Activated CD4-positive, alpha-beta T cell treated with anti-CD3 and anti-CD28 coated beads for 36 hours (primary cell): Measurements from ENCODE around the gene RRAGD. TPM values are rescaled to one million over a fixed set of nuclear protein-coding genes. Genes with fewer than 3 reads are reported as not detected.
A peak's percentile ranks its signal among the peaks of the same experiment; 100 is the strongest.

Experiments
- ATAC-seq: fragments of 200-7000 bp; cut with Tn5 transposase; one replicate; pipeline ENCODE4 v1.10.0; 2021; ENCODE audit warnings: mild to moderate bottlenecking, moderate library complexity
- CTCF ChIA-PET: fragments of 350-600 bp; sonication (Branson Sonifier 250); formaldehyde crosslinking; loops from one replicate; lab custom pipeline; 2021; ENCODE audit warnings: antibody characterized with exemption; lab: Charles Lee
- POLR2A ChIA-PET: fragments of 350-600 bp; sonication (Branson Sonifier 250); formaldehyde crosslinking; loops from one replicate; lab custom pipeline; 2021; ENCODE audit warnings: antibody characterized with exemption, inconsistent platforms; lab: Charles Lee
- DNase-seq: peaks from one replicate; pipeline ENCODE4 v3.0.0-alpha.2; 2020
- H3K27ac Mint-ChIP-seq: one replicate; pipeline ENCODE4 v1.8.0; 2021; ENCODE audit warnings: mixed read lengths
- H3K27me3 Mint-ChIP-seq: one replicate; pipeline ENCODE4 v1.8.0; 2021; ENCODE audit warnings: mixed read lengths
- H3K36me3 Mint-ChIP-seq: one replicate; pipeline ENCODE4 v1.8.0; 2021; ENCODE audit warnings: low read depth, mixed read lengths
- H3K4me1 Mint-ChIP-seq: one replicate; pipeline ENCODE4 v1.8.0; 2021; ENCODE audit warnings: mixed read lengths
- H3K4me3 Mint-ChIP-seq: one replicate; pipeline ENCODE4 v1.8.0; 2021; ENCODE audit warnings: mild to moderate bottlenecking, moderate library complexity, mixed read lengths
- H3K9me3 Mint-ChIP-seq: one replicate; pipeline ENCODE4 v1.8.0; 2021; ENCODE audit warnings: low read depth, mixed read lengths
- intact Hi-C, 2 experiments: fragments of 100-400 bp; cut with DNase I in 1 of 2; cut with micrococcal nuclease in 1 of 2; formaldehyde crosslinking; loops; one replicate each; pipeline versions ENCODE4 v1.14.2 to v1.15.1; 2022 to 2024; cut with DNase I, micrococcal nuclease
- total RNA-seq, 2 experiments: library from RNA; stranded (reverse); gene quantifications; one replicate each; pipeline ENCODE4 v1.2.3, GENCODE V29; 2021

Gene RRAGD
- 10 to 100 TPM; 19.6 to 20.1 TPM for total RNA-seq

DNA sequence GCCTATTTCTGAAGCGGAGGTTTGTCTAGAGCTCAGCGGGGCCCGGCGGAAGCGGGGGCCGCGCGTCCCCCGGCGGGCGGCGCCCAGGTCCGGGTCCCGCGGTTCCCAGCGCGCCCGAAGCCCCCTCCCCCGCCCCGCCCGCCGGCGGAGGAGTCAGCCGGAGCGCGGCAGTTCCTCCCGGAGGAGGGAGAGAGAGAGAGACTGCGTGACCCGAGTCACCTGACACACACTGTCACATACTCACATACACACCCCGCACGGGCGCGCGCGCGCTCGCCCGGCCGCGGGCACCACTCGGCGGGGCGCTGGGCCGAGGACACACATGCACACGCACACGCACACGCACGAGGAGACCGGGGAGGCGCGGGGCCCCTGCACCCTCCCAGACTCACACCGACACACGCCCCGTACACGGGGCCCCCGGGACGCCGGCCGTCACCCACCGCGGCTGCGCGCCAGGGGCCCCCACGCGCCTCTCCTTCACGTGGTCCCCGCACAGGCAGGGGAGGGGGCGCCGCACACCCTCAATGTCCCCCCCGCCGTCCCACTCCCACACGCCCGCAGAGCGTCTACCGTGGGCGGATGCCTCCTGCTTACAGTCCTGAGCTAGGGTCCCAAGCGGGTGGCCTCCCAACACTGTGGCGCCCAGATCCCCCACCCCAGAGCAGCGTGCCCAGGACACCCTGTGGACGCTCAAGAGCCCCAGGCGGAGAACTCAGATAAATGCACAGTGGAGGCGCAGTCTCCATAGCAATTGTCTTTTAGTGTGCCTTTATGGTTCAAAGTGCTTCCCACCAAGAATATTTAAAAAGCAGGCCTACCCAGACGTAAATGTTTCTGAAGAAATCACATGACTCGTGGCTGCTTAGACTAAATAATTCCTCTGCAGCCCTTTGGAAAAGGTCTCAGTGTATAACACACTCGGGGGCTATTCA is at the start of gene RRAGD:
TSS of gene RRAGD (minus strand) at position 203 of the 935 bp plus-strand sequence. CDS start 280 bp downstream, outside the sequence.
- Mint-ChIP-seq H3K9me3 (no peaks in the 10 kb centered on the region), H3K27me3 (peaks cover 3% of the 10 kb centered on the region), H3K27ac (peak within 1 kb of the TSS; percentile 85), H3K4me3 (peak within 1 kb of the TSS; percentile 83), H3K4me1 (peaks cover 20% of the 10 kb centered on the region), H3K36me3 (no peaks in the 10 kb centered on the region)
- ChIA-PET POLR2A (interaction anchor here (0.6 to 0.7 kb wide), 2 partner anchors 12 to 264 kb away, joined by 3 to 5 read pairs; no protein-coding TSS in a partner anchor), CTCF (interaction anchor here (0.8 to 3.1 kb wide), 7 partner anchors 20 to 248 kb away, joined by 3 to 16 read pairs (median 4); no protein-coding TSS in a partner anchor)
- intact Hi-C loops: loop anchor here (1.0 to 5.0 kb wide), 8 partner anchors 21 to 1175 kb away; partner anchors contain the start of genes ANKRD6 (in 1 of the 2), LYRM2 (in 1 of the 2), MAP3K7 (in 1 of the 2) and MDN1 (in 1 of the 2)
- ATAC-seq: peak; percentile 80
- DNase-seq: peak; percentile 83

DNA sequence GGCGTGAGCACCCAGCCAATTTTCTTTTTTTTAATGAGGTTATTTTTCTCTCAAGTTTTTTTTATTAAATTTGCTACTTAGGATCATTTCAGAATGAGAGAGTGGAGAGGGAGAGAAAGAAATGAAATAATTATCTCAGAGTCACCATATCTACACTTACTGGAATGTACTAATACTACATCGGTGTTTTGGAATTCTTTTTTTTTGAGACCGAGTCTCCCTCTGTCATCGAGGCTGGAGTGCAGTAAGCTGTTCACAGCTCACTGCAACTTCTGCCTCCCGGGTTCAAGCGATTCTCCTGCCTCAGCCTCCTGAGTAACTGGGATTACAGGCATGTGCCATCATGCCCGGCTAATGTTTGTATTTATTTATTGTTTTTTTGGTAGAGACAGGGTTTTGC is 48.6 kb upstream of the RRAGD start:
- no peaks in the 10 kb centered on the region for H3K27me3 Mint-ChIP-seq
- DNase-seq: no peak
- H3K9me3 Mint-ChIP-seq: peaks cover under 1% of the 10 kb centered on the region
- no peak overlapping the region for H3K27ac Mint-ChIP-seq
- no peaks in the 10 kb centered on the region for H3K36me3 Mint-ChIP-seq
- ChIA-PET POLR2A (no interaction called here), CTCF (interaction anchor here (2.0 kb wide), 1 partner anchor 89 kb away, joined by 4 read pairs; no protein-coding TSS in a partner anchor)
- intact Hi-C loops: no loop called here
- no peak overlapping the region for H3K4me3 Mint-ChIP-seq
- no peak for ATAC-seq
- H3K4me1 Mint-ChIP-seq: no peaks in the 10 kb centered on the region

- intact Hi-C loops: no loop called here
- ATAC-seq (no peak), DNase-seq (no peak)
- CTCF ChIA-PET: interaction anchor here (0.7 to 2.0 kb wide), 2 partner anchors 27 to 88 kb away, joined by 3 to 4 read pairs; no protein-coding TSS in a partner anchor
- POLR2A ChIA-PET: no interaction called here
- Mint-ChIP-seq H3K27ac (no peak overlapping the region), H3K9me3 (peaks cover 3% of the 10 kb centered on the region), H3K4me3 (no peak overlapping the region), H3K27me3 (no peaks in the 10 kb centered on the region), H3K4me1 (no peaks in the 10 kb centered on the region), H3K36me3 (no peaks in the 10 kb centered on the region)
These were observed 47.4 kb upstream of the RRAGD start for GRCh38 chr6:89459501-89459900.

GRCh38 chr6:89458704-89459103 is 46.6 kb upstream of the RRAGD start:
- CTCF ChIA-PET: interaction anchor here (2.0 kb wide), 1 partner anchor 87 kb away, joined by 4 read pairs; no protein-coding TSS in a partner anchor
- H3K4me3 Mint-ChIP-seq: no peak overlapping the region
- intact Hi-C loops: no loop called here
- H3K4me1 Mint-ChIP-seq: no peaks in the 10 kb centered on the region
- peaks cover 3% of the 10 kb centered on the region for H3K9me3 Mint-ChIP-seq
- DNase-seq (no peak), ATAC-seq (no peak)
- no peaks in the 10 kb centered on the region for H3K27me3 Mint-ChIP-seq
- POLR2A ChIA-PET: no interaction called here
- no peak overlapping the region for H3K27ac Mint-ChIP-seq
- no peaks in the 10 kb centered on the region for H3K36me3 Mint-ChIP-seq

DNA sequence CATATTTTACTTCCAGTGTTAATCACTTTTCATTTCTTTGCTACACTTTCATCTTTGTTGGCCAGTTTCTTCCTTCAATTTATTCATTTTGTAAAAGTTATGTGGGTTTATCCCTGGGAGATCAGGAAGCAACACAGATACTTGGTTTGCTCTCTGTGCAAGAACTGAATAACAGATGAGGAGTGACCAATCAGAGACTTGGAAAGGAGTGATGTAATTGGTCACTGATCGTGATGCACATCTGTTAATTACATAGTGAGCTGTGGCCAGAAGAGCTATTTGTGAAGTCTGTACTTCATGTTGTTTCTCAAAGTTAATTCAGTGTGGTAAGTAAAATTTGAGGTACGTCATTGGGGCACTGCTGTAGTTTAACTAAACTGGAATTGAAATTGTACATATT is 42.2 kb upstream of the RRAGD start:
- H3K4me3 Mint-ChIP-seq: no peak overlapping the region
- no peaks in the 10 kb centered on the region for H3K36me3 Mint-ChIP-seq
- no peak for ATAC-seq
- intact Hi-C loops: no loop called here
- no peaks in the 10 kb centered on the region for H3K4me1 Mint-ChIP-seq
- POLR2A ChIA-PET: no interaction called here
- CTCF ChIA-PET: interaction anchor here (1.2 kb wide), 1 partner anchor 42 kb away, joined by 5 read pairs; no protein-coding TSS in a partner anchor
- peaks cover 3% of the 10 kb centered on the region for H3K9me3 Mint-ChIP-seq
- no peaks in the 10 kb centered on the region for H3K27me3 Mint-ChIP-seq
- no peak overlapping the region for H3K27ac Mint-ChIP-seq
- DNase-seq: no peak

- peaks cover 3% of the 10 kb centered on the region for H3K9me3 Mint-ChIP-seq
- ChIA-PET CTCF (interaction anchor here (0.8 to 1.0 kb wide), 2 partner anchors 9 to 15 kb away, joined by 3 read pairs; no protein-coding TSS in a partner anchor), POLR2A (no interaction called here)
- H3K4me1 Mint-ChIP-seq: no peaks in the 10 kb centered on the region
- no peak overlapping the region for H3K27ac Mint-ChIP-seq
- intact Hi-C loops: no loop called here
- H3K4me3 Mint-ChIP-seq: no peak overlapping the region
- H3K36me3 Mint-ChIP-seq: no peaks in the 10 kb centered on the region
- DNase-seq (no peak), ATAC-seq (no peak)
- peaks cover 1% of the 10 kb centered on the region for H3K27me3 Mint-ChIP-seq
These were observed 40.2 kb upstream of the RRAGD start for GRCh38 chr6:89452281-89452680.

DNA sequence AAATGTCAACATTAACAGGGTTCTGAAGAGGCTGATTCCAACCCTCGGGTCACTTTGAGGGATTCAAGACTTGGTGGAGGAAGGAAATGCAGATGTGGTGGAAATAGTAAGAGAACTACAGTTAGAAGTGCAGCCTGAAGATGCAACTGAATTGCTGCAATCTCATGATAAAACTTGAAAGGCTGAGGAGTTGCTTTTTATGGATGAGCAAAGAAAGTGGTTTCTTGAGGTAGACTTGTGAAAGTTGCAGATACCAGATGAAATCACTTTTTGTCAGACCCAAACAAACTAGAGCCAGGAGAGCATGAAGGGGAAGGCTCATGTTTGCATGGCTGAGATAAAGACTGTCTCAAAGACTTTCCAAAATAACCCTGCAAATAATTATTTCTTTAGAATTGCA is 37.1 kb upstream of the RRAGD start:
- intact Hi-C loops: no loop called here
- ChIA-PET CTCF (no interaction called here), POLR2A (no interaction called here)
- H3K4me3 Mint-ChIP-seq: no peak overlapping the region
- DNase-seq (no peak), ATAC-seq (no peak)
- H3K27ac Mint-ChIP-seq: no peak overlapping the region
- no peaks in the 10 kb centered on the region for H3K4me1 Mint-ChIP-seq
- H3K36me3 Mint-ChIP-seq: no peaks in the 10 kb centered on the region
- H3K9me3 Mint-ChIP-seq: no peaks in the 10 kb centered on the region
- peaks cover 1% of the 10 kb centered on the region for H3K27me3 Mint-ChIP-seq

GRCh38 chr6:89443658-89444057 is 31.6 kb upstream of the RRAGD start:
- H3K36me3 Mint-ChIP-seq: no peaks in the 10 kb centered on the region
- no peaks in the 10 kb centered on the region for H3K9me3 Mint-ChIP-seq
- no peak overlapping the region for H3K27ac Mint-ChIP-seq
- intact Hi-C loops: no loop called here
- ChIA-PET POLR2A (no interaction called here), CTCF (interaction anchor here (0.6 to 1.4 kb wide), 4 partner anchors 8 to 137 kb away, joined by 3 read pairs; no protein-coding TSS in a partner anchor)
- no peaks in the 10 kb centered on the region for H3K4me1 Mint-ChIP-seq
- no peak for ATAC-seq
- DNase-seq: no peak
- H3K4me3 Mint-ChIP-seq: no peak overlapping the region
- peaks cover 1% of the 10 kb centered on the region for H3K27me3 Mint-ChIP-seq

GRCh38 chr6:89440200-89440599 is 28.1 kb upstream of the RRAGD start:
- no peaks in the 10 kb centered on the region for H3K9me3 Mint-ChIP-seq
- H3K27me3 Mint-ChIP-seq: peaks cover 2% of the 10 kb centered on the region
- DNase-seq (no peak), ATAC-seq (no peak)
- H3K4me3 Mint-ChIP-seq: no peak overlapping the region
- no peaks in the 10 kb centered on the region for H3K36me3 Mint-ChIP-seq
- ChIA-PET POLR2A (no interaction called here), CTCF (interaction anchor here (1.5 kb wide), 1 partner anchor 170 kb away, joined by 3 read pairs; no protein-coding TSS in a partner anchor)
- intact Hi-C loops: no loop called here
- no peak overlapping the region for H3K27ac Mint-ChIP-seq
- H3K4me1 Mint-ChIP-seq: peaks cover 2% of the 10 kb centered on the region

- ATAC-seq (no peak), DNase-seq (no peak)
- Mint-ChIP-seq H3K4me3 (no peak overlapping the region), H3K27ac (no peak overlapping the region), H3K36me3 (no peaks in the 10 kb centered on the region), H3K4me1 (peaks cover 7% of the 10 kb centered on the region), H3K9me3 (no peaks in the 10 kb centered on the region), H3K27me3 (peaks cover 2% of the 10 kb centered on the region)
- intact Hi-C loops: loop anchor here in 1 of 2 experiments (10.0 kb wide), 2 partner anchors 856 to 1146 kb away; partner anchors contain the start of genes BACH2 and MAP3K7
- ChIA-PET POLR2A (no interaction called here), CTCF (interaction anchor here (1.5 kb wide), 1 partner anchor 171 kb away, joined by 3 read pairs; no protein-coding TSS in a partner anchor)
These were observed 26.9 kb upstream of the RRAGD start for GRCh38 chr6:89439014-89439413.

- peaks cover 11% of the 10 kb centered on the region for H3K4me1 Mint-ChIP-seq
- no peaks in the 10 kb centered on the region for H3K9me3 Mint-ChIP-seq
- ATAC-seq (no peak), DNase-seq (no peak)
- H3K4me3 Mint-ChIP-seq: no peak overlapping the region
- H3K36me3 Mint-ChIP-seq: no peaks in the 10 kb centered on the region
- no peak overlapping the region for H3K27ac Mint-ChIP-seq
- H3K27me3 Mint-ChIP-seq: peaks cover 2% of the 10 kb centered on the region
- ChIA-PET CTCF (interaction anchor here (0.6 to 2.4 kb wide), 3 partner anchors 66 to 200 kb away, joined by 3 to 12 read pairs (median 5); partner anchors contain the start of gene LYRM2), POLR2A (no interaction called here)
- intact Hi-C loops: loop anchor here in 1 of 2 experiments (10.0 kb wide), 2 partner anchors 857 to 1147 kb away; partner anchors contain the start of genes BACH2 and MAP3K7
These were observed 26.2 kb upstream of the RRAGD start for GRCh38 chr6:89438248-89438647.
